MM.1S (cell line): Measurements from ENCODE around the gene AGFG1.

Experiments used
- DNase-seq: peaks from one replicate; pipeline ENCODE4 v3.0.0-alpha.2; 2015
- H2AFZ ChIP-seq: fragments of 300-600 bp; sonication (generic); 2 replicates; pipeline ENCODE4 v1.6.0; 2016; ENCODE audit warnings: antibody characterized with exemption, low read length
- H3F3A ChIP-seq: fragments of 300-600 bp; sonication (generic); 2 replicates; pipeline ENCODE4 v1.6.1; 2016; ENCODE audit warnings: mild to moderate bottlenecking, antibody characterized with exemption, low read length, moderate library complexity, mixed read lengths; ENCODE audit not compliant: insufficient read depth
- H3K27ac ChIP-seq: fragments of 300-600 bp; sonication (generic); 2 replicates; pipeline ENCODE4 v1.5.1; 2016; ENCODE audit warnings: mild to moderate bottlenecking, low read length
- H3K27me3 ChIP-seq: fragments of 300-600 bp; sonication (generic); replicated peaks from 2 replicates; pipeline ENCODE4 v1.6.0; 2016; ENCODE audit warnings: low read length; ENCODE audit not compliant: insufficient read depth
- H3K36me3 ChIP-seq: fragments of 300-600 bp; sonication (generic); replicated peaks from 2 replicates; pipeline ENCODE4 v1.6.1; 2016; ENCODE audit warnings: mild to moderate bottlenecking, low read length, mixed read lengths; ENCODE audit not compliant: insufficient read depth
- H3K4me1 ChIP-seq: fragments of 300-600 bp; sonication (generic); 2 replicates; pipeline ENCODE4 v1.6.1; 2016; ENCODE audit warnings: low read length, mixed read lengths
- H3K4me2 ChIP-seq: fragments of 300-600 bp; sonication (generic); 2 replicates; pipeline ENCODE4 v1.6.0; 2016; ENCODE audit warnings: low read depth, low read length
- H3K4me3 ChIP-seq: fragments of 300-600 bp; sonication (generic); 2 replicates; pipeline ENCODE4 v1.5.1; 2016; ENCODE audit warnings: low read length, mixed read lengths
- H3K79me2 ChIP-seq: fragments of 300-600 bp; sonication (generic); 2 replicates; pipeline ENCODE4 v1.6.1; 2016; ENCODE audit warnings: mixed run types, low read length, mixed read lengths
- H3K9ac ChIP-seq: fragments of 300-600 bp; sonication (generic); 2 replicates; pipeline ENCODE4 v1.6.1; 2016; ENCODE audit warnings: low read length, mixed read lengths
- H3K9me2 ChIP-seq: fragments of 300-600 bp; sonication (generic); replicated peaks from 2 replicates; pipeline ENCODE4 v1.6.1; 2016; ENCODE audit warnings: mild to moderate bottlenecking, low read length, mixed read lengths; ENCODE audit not compliant: insufficient read depth
- H3K9me3 ChIP-seq: fragments of 300-600 bp; sonication (generic); replicated peaks from 2 replicates; pipeline ENCODE4 v1.6.1; 2016; ENCODE audit warnings: mild to moderate bottlenecking, low read length, mixed read lengths; ENCODE audit not compliant: insufficient read depth
- H4K20me1 ChIP-seq: fragments of 300-600 bp; sonication (generic); 2 replicates; pipeline ENCODE4 v1.6.1; 2016; ENCODE audit warnings: mild to moderate bottlenecking, low read length, moderate library complexity, mixed read lengths; ENCODE audit not compliant: insufficient read depth
- CTCF ChIP-seq: fragments of 300-600 bp; sonication (generic); IDR thresholded peaks from 2 replicates; pipeline ENCODE4 v1.5.1; 2016; ENCODE audit warnings: antibody characterized with exemption, low read length, mixed read lengths
- EZH2 ChIP-seq: fragments of 300-600 bp; sonication (generic); optimal IDR thresholded peaks from 2 replicates; pipeline ENCODE3; 2017; ENCODE audit warnings: low read depth, mild to moderate bottlenecking, antibody characterized with exemption, low read length, mixed read lengths
- EZH2phosphoT487 ChIP-seq: fragments of 300-600 bp; sonication (generic); IDR thresholded peaks from 2 replicates; pipeline ENCODE4 v1.6.1; 2018; ENCODE audit warnings: antibody characterized with exemption, low read length

Gene AGFG1

GRCh38 chr2:227578642-227579041 is 106.7 kb downstream of the AGFG1 start:
- no peaks in the 10 kb centered on the region for H3K36me3 ChIP-seq
- H3K4me3 ChIP-seq = no peak overlapping the region
- DNase-seq = no peak
- no peaks in the 10 kb centered on the region for H3K4me1 ChIP-seq
- H4K20me1 ChIP-seq = no peaks in the 10 kb centered on the region
- H2AFZ ChIP-seq = no peak overlapping the region
- H3K79me2 ChIP-seq = no peaks in the 10 kb centered on the region
- H3K9ac ChIP-seq = no peak overlapping the region
- H3K4me2 ChIP-seq = no peak overlapping the region
- H3K27me3 ChIP-seq = no peaks in the 10 kb centered on the region
- no peaks in the 10 kb centered on the region for H3K9me2 ChIP-seq
- no peaks in the 10 kb centered on the region for H3F3A ChIP-seq
- no peaks in the 10 kb centered on the region for H3K9me3 ChIP-seq
- TF ChIP-seq EZH2 (no peak), CTCF (no peak), EZH2phosphoT487 (no peak)
- no peak overlapping the region for H3K27ac ChIP-seq

GRCh38 chr2:227579791-227580190 is 107.8 kb downstream of the AGFG1 start:
- Histone ChIP-seq H3K4me3 (no peak overlapping the region), H3K79me2 (no peaks in the 10 kb centered on the region), H3K4me1 (no peaks in the 10 kb centered on the region), H4K20me1 (no peaks in the 10 kb centered on the region), H3K9me3 (no peaks in the 10 kb centered on the region), H3K27ac (no peak overlapping the region), H2AFZ (no peak overlapping the region), H3K27me3 (no peaks in the 10 kb centered on the region), H3K9ac (no peak overlapping the region), H3F3A (no peaks in the 10 kb centered on the region), H3K36me3 (no peaks in the 10 kb centered on the region), H3K9me2 (no peaks in the 10 kb centered on the region), H3K4me2 (no peak overlapping the region)
- no peak for DNase-seq
- TF ChIP-seq EZH2phosphoT487 (no peak), EZH2 (no peak), CTCF (no peak)

GRCh38 chr2:227582369-227582768 is 110.4 kb downstream of the AGFG1 start:
- no peaks in the 10 kb centered on the region for H3K36me3 ChIP-seq
- H3K4me3 ChIP-seq = no peak overlapping the region
- TF ChIP-seq CTCF (no peak), EZH2phosphoT487 (no peak), EZH2 (no peak)
- DNase-seq = no peak
- H3K27me3 ChIP-seq = no peaks in the 10 kb centered on the region
- no peak overlapping the region for H3K9ac ChIP-seq
- no peaks in the 10 kb centered on the region for H4K20me1 ChIP-seq
- no peaks in the 10 kb centered on the region for H3F3A ChIP-seq
- no peak overlapping the region for H3K27ac ChIP-seq
- no peak overlapping the region for H2AFZ ChIP-seq
- H3K4me1 ChIP-seq = no peaks in the 10 kb centered on the region
- H3K9me2 ChIP-seq = no peaks in the 10 kb centered on the region
- H3K79me2 ChIP-seq = no peaks in the 10 kb centered on the region
- H3K4me2 ChIP-seq = no peak overlapping the region
- no peaks in the 10 kb centered on the region for H3K9me3 ChIP-seq
